ENCODE measurements around the gene SRGN. TPM values are rescaled to one million over a fixed set of nuclear protein-coding genes. Genes with fewer than 3 reads are reported as not detected.

SRGN gene
- total and polyA plus RNA-seq, 2 of the 8 experiments (the other 6 are each of a cell fraction or from before 2014, with no cell fraction given), result 0.06 TPM; not detected in 1

GRCh38 chr10:69065406-69066361 lies 22.2 kb upstream of the SRGN start (continued):
- TF ChIP-seq, protein P1, sequence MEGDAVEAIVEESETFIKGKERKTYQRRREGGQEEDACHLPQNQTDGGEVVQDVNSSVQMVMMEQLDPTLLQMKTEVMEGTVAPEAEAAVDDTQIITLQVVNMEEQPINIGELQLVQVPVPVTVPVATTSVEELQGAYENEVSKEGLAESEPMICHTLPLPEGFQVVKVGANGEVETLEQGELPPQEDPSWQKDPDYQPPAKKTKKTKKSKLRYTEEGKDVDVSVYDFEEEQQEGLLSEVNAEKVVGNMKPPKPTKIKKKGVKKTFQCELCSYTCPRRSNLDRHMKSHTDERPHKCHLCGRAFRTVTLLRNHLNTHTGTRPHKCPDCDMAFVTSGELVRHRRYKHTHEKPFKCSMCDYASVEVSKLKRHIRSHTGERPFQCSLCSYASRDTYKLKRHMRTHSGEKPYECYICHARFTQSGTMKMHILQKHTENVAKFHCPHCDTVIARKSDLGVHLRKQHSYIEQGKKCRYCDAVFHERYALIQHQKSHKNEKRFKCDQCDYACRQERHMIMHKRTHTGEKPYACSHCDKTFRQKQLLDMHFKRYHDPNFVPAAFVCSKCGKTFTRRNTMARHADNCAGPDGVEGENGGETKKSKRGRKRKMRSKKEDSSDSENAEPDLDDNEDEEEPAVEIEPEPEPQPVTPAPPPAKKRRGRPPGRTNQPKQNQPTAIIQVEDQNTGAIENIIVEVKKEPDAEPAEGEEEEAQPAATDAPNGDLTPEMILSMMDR (IDR thresholded peaks at IDR 0.05; ENCODE audit: control extremely low read depth in 1 of 3, insufficient read depth in 1 of 3, low read depth in 1 of 3, low read length in 3 of 3), result no peak
- no peak for TF ChIP-seq POLR2A (IDR thresholded peaks at IDR 0.05; ENCODE audit: control extremely low read depth in 1 of 2, low read depth in 2 of 2, low read length in 2 of 2)
- no peak for TF ChIP-seq KDM4A (IDR thresholded peaks at IDR 0.05; ENCODE audit: low read depth, low read length, severe bottlenecking)
- TF ChIP-seq SIRT6 (IDR thresholded peaks at IDR 0.05; ENCODE audit: low read length), result no peak
- no peak for TF ChIP-seq TCF12 (IDR thresholded peaks at IDR 0.05; ENCODE audit: low read depth, low read length)
- no peak for TF ChIP-seq NRF1 (IDR thresholded peaks at IDR 0.05; ENCODE audit: low read depth, low read length)
- no peak for TF ChIP-seq SP4 (IDR thresholded peaks at IDR 0.05; ENCODE audit: low read length)
- TF ChIP-seq CHD1 (IDR thresholded peaks at IDR 0.05; ENCODE audit: low read depth, low read length), result no peak
